H9 (cell line): ENCODE measurements around the gene TGFBR1. TPM values are rescaled to one million over a fixed set of nuclear protein-coding genes. Genes with fewer than 3 reads are reported as not detected.

Experiments used
- DNase-seq: peaks from one replicate; pipeline ENCODE4 v3.0.0-alpha.2; 2017
- H2AFZ ChIP-seq: one replicate; pipeline ENCODE4 v1.6.1; 2013; ENCODE audit warnings: mild to moderate bottlenecking, low read length, control low read depth, moderate library complexity
- H2AK5ac ChIP-seq: 2 replicates; pipeline ENCODE4 v1.6.1; 2013; ENCODE audit warnings: low read length, control low read depth, mixed read lengths; ENCODE audit not compliant: insufficient read length
- H2BK120ac ChIP-seq: one replicate; pipeline ENCODE4 v1.6.1; 2013; ENCODE audit warnings: low read depth, mild to moderate bottlenecking, low read length, control low read depth, inconsistent platforms; ENCODE audit not compliant: poor library complexity, severe bottlenecking
- H2BK12ac ChIP-seq: 2 replicates; pipeline ENCODE4 v1.6.1; 2013; ENCODE audit warnings: low read length, control low read depth, mixed read lengths, low read depth; ENCODE audit not compliant: insufficient read length
- H2BK15ac ChIP-seq: 2 replicates; pipeline ENCODE4 v1.6.1; 2013; ENCODE audit warnings: low read depth, low read length, control low read depth
- H2BK20ac ChIP-seq: one replicate; pipeline ENCODE4 v1.6.1; 2013; ENCODE audit warnings: low read depth, mild to moderate bottlenecking, low read length, control low read depth, inconsistent platforms; ENCODE audit not compliant: poor library complexity, severe bottlenecking
- H2BK5ac ChIP-seq: 2 replicates; pipeline ENCODE4 v1.6.1; 2013; ENCODE audit warnings: low read length, control low read depth, mixed read lengths; ENCODE audit not compliant: insufficient read length
- H3K14ac ChIP-seq: 2 replicates; pipeline ENCODE4 v1.6.1; 2013; ENCODE audit warnings: low read length, control low read depth; ENCODE audit not compliant: insufficient read depth
- H3K18ac ChIP-seq: 2 replicates; pipeline ENCODE4 v1.6.1; 2013; ENCODE audit warnings: low read depth, mild to moderate bottlenecking, mixed read lengths, low read length, control low read depth; ENCODE audit not compliant: insufficient read length
- H3K23ac ChIP-seq: 2 replicates; pipeline ENCODE4 v1.6.1; 2013; ENCODE audit warnings: low read length, control low read depth, mixed read lengths, low read depth; ENCODE audit not compliant: insufficient read length
- H3K23me2 ChIP-seq: 2 replicates; pipeline ENCODE4 v1.6.1; 2013; ENCODE audit warnings: low read depth, mild to moderate bottlenecking, mixed read lengths, low read length, control low read depth; ENCODE audit not compliant: insufficient read length, poor library complexity, severe bottlenecking
- H3K27ac ChIP-seq: 2 replicates; pipeline ENCODE4 v1.5.1; 2013; ENCODE audit warnings: low read length, control low read depth, mixed read lengths, low read depth; ENCODE audit not compliant: insufficient read length
- H3K27me3 ChIP-seq: 2 replicates; pipeline ENCODE4 v1.6.1; 2013; ENCODE audit warnings: low read length, control low read depth, inconsistent platforms; ENCODE audit not compliant: insufficient read depth
- H3K4ac ChIP-seq: 2 replicates; pipeline ENCODE4 v1.6.1; 2013; ENCODE audit warnings: low read depth, mild to moderate bottlenecking, control low read depth, inconsistent platforms, low read length, moderate library complexity
- H3K4me1 ChIP-seq: 2 replicates; pipeline ENCODE4 v1.6.1; 2013; ENCODE audit warnings: low read length, control low read depth, inconsistent platforms; ENCODE audit not compliant: insufficient read depth
- H3K4me2 ChIP-seq: 2 replicates; pipeline ENCODE4 v1.6.1; 2013; ENCODE audit warnings: low read length, control low read depth, mixed read lengths; ENCODE audit not compliant: insufficient read length, insufficient read depth
- H3K56ac ChIP-seq: 2 replicates; pipeline ENCODE4 v1.6.1; 2013; ENCODE audit warnings: low read depth, mild to moderate bottlenecking, mixed read lengths, low read length, control low read depth; ENCODE audit not compliant: insufficient read length
- H3K79me1 ChIP-seq: 2 replicates; pipeline ENCODE4 v1.6.1; 2013; ENCODE audit warnings: low read depth, mild to moderate bottlenecking, moderate library complexity, low read length, control low read depth, inconsistent platforms; ENCODE audit not compliant: insufficient read depth, poor library complexity, severe bottlenecking
- H3K79me2 ChIP-seq: 2 replicates; pipeline ENCODE4 v1.6.1; 2013; ENCODE audit warnings: low read length, control low read depth, inconsistent platforms; ENCODE audit not compliant: insufficient read depth
- H3K9ac ChIP-seq: 2 replicates; pipeline ENCODE4 v1.6.1; 2013; ENCODE audit warnings: low read length, control low read depth, mixed read lengths; ENCODE audit not compliant: insufficient read length; ENCODE audit errors: extremely low read depth
- H3K9me3 ChIP-seq: one replicate; pipeline ENCODE4 v1.6.1; 2013; ENCODE audit warnings: low read depth, low read length, inconsistent platforms; ENCODE audit not compliant: control insufficient read depth
- H3T11ph ChIP-seq: one replicate; pipeline ENCODE4 v1.6.1; 2013; ENCODE audit warnings: mild to moderate bottlenecking, low read length, control low read depth, inconsistent platforms
- H4K20me1 ChIP-seq: one replicate; pipeline ENCODE4 v1.6.1; 2013; ENCODE audit not compliant: control insufficient read depth, insufficient read length, insufficient read depth
- H4K5ac ChIP-seq: 2 replicates; pipeline ENCODE4 v1.6.1; 2013; ENCODE audit warnings: low read depth, mild to moderate bottlenecking, mixed read lengths, low read length, control low read depth; ENCODE audit not compliant: insufficient read length
- H4K8ac ChIP-seq: replicated peaks from 2 replicates; pipeline ENCODE4 v1.6.1; 2013; ENCODE audit warnings: low read length, control low read depth, mixed read lengths, low read depth; ENCODE audit not compliant: insufficient read length
- H4K91ac ChIP-seq: 2 replicates; pipeline ENCODE4 v1.6.1; 2013; ENCODE audit warnings: low read depth, mild to moderate bottlenecking, moderate library complexity, mixed read lengths, low read length, control low read depth; ENCODE audit not compliant: insufficient read length
- H3K27ac Mint-ChIP-seq, 3 experiments: 2 replicates in 2 of 3; 3 replicates in 1 of 3; pipeline ENCODE4 v1.8.0; 2020 to 2021; ENCODE audit warnings: mixed read lengths in 3 of 3, mild to moderate bottlenecking in 1 of 3, moderate library complexity in 1 of 3
- H3K27me3 Mint-ChIP-seq: 2 replicates; pipeline ENCODE4 v1.8.0; 2021; ENCODE audit warnings: low read depth, mild to moderate bottlenecking, moderate library complexity, mixed read lengths
- H3K36me3 Mint-ChIP-seq, 3 experiments: 2 replicates in 2 of 3; 3 replicates in 1 of 3; pipeline ENCODE4 v1.8.0; 2020 to 2021; ENCODE audit warnings: low read depth in 3 of 3, mixed read lengths in 3 of 3; ENCODE audit not compliant: insufficient read depth in 1 of 3
- H3K4me1 Mint-ChIP-seq, 2 experiments: 2 replicates each; pipeline ENCODE4 v1.8.0; 2020; ENCODE audit warnings: mixed read lengths in 2 of 2
- H3K4me3 Mint-ChIP-seq, 2 experiments: 2 replicates in 1 of 2; 3 replicates in 1 of 2; pipeline ENCODE4 v1.8.0; 2020 to 2021; ENCODE audit warnings: mild to moderate bottlenecking in 2 of 2, mixed read lengths in 2 of 2, moderate library complexity in 1 of 2
- H3K9me3 Mint-ChIP-seq, 2 experiments: 2 replicates in 1 of 2; 3 replicates in 1 of 2; pipeline ENCODE4 v1.8.0; 2020; ENCODE audit warnings: mild to moderate bottlenecking in 2 of 2, mixed read lengths in 2 of 2, moderate library complexity in 1 of 2
- WGBS: extraction: QIAGEN DNeasy Blood & Tissue Kit; methylation state at CpG from one replicate; pipeline ENCODE4 v1.1.7; 2013; ENCODE audit warnings: missing lambda C conversion rate, low lambda C conversion rate, mixed read lengths; ENCODE audit not compliant: insufficient read length; ENCODE audit errors: extremely low coverage; 5-methylcytosine and 5-hydroxymethylcytosine counted together
- total RNA-seq: library from RNA; stranded (reverse); gene quantifications from 2 replicates; pipeline ENCODE4 v1.2.1, GENCODE V29; 2021
- TF ChIP-seq, protein P1 (sequence below): fragments of 200-600 bp; sonication (generic); conservative IDR thresholded peaks from 3 replicates; pipeline ENCODE4 v1.8.0; 2021; ENCODE audit warnings: antibody characterized with exemption, mild to moderate bottlenecking

The TGFBR1 gene
- total RNA-seq, 1 experiment from 2014 or later, result 59.3 TPM

- H3K4me1 ChIP-seq, result no peaks in the 10 kb centered on the region
- no peak overlapping the region for H3K18ac ChIP-seq
- H4K8ac ChIP-seq, result no peak overlapping the region
- H3K9me3 Mint-ChIP-seq, result no peaks in the 10 kb centered on the region
- no peaks in the 10 kb centered on the region for H3K27me3 Mint-ChIP-seq
- no peak overlapping the region for H3K4me3 Mint-ChIP-seq
- no peak overlapping the region for H3K23ac ChIP-seq
- no peak overlapping the region for H3K4ac ChIP-seq
- TF ChIP-seq, protein P1, sequence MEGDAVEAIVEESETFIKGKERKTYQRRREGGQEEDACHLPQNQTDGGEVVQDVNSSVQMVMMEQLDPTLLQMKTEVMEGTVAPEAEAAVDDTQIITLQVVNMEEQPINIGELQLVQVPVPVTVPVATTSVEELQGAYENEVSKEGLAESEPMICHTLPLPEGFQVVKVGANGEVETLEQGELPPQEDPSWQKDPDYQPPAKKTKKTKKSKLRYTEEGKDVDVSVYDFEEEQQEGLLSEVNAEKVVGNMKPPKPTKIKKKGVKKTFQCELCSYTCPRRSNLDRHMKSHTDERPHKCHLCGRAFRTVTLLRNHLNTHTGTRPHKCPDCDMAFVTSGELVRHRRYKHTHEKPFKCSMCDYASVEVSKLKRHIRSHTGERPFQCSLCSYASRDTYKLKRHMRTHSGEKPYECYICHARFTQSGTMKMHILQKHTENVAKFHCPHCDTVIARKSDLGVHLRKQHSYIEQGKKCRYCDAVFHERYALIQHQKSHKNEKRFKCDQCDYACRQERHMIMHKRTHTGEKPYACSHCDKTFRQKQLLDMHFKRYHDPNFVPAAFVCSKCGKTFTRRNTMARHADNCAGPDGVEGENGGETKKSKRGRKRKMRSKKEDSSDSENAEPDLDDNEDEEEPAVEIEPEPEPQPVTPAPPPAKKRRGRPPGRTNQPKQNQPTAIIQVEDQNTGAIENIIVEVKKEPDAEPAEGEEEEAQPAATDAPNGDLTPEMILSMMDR, result peak; percentile 82
- no peak overlapping the region for H2AK5ac ChIP-seq
- no peak overlapping the region for H2BK15ac ChIP-seq
- no peak overlapping the region for H3K4me2 ChIP-seq
- no peaks in the 10 kb centered on the region for H3K79me1 ChIP-seq
- H4K91ac ChIP-seq, result no peak overlapping the region
- no peak overlapping the region for H3K56ac ChIP-seq
- DNase-seq, result no peak
- H3K23me2 ChIP-seq, result no peaks in the 10 kb centered on the region
- H2BK5ac ChIP-seq, result no peak overlapping the region
- H2BK12ac ChIP-seq, result no peak overlapping the region
- H3K79me2 ChIP-seq, result no peaks in the 10 kb centered on the region
- no peak overlapping the region for H3K27ac ChIP-seq
- H2BK20ac ChIP-seq, result no peak overlapping the region
- H3K36me3 Mint-ChIP-seq, result no peaks in the 10 kb centered on the region
- H3K14ac ChIP-seq, result no peak overlapping the region
- no CpG with 5 or more reads among the region's 3 CpGs for WGBS
- H3T11ph ChIP-seq, result no peak overlapping the region
- H2BK120ac ChIP-seq, result no peak overlapping the region
- H3K27ac Mint-ChIP-seq, result no peak overlapping the region
- peaks cover 11 to 37% of the 10 kb centered on the region in 2 experiments for H3K4me1 Mint-ChIP-seq
- no peaks in the 10 kb centered on the region for H3K27me3 ChIP-seq
- no peaks in the 10 kb centered on the region for H3K9me3 ChIP-seq
- H4K20me1 ChIP-seq, result no peaks in the 10 kb centered on the region
- no peak overlapping the region for H3K9ac ChIP-seq
- no peak overlapping the region for H2AFZ ChIP-seq
- no peak overlapping the region for H4K5ac ChIP-seq
These were observed 57.9 kb downstream of the TGFBR1 start for GRCh38 chr9:99162759-99163364.
